Measurements from ENCODE around the gene NUBPL. TPM values are rescaled to one million over a fixed set of nuclear protein-coding genes. Genes with fewer than 3 reads are reported as not detected.
"Not testable (repeated sequence)": the region's sequence is repeated elsewhere in the genome, so short reads cannot be mapped to it uniquely, and the experiment has no call there.

NUBPL gene
- polyA plus RNA-seq, 1 of the 3 experiments (the other 2 are of a cell fraction): 4.0 TPM

DNA sequence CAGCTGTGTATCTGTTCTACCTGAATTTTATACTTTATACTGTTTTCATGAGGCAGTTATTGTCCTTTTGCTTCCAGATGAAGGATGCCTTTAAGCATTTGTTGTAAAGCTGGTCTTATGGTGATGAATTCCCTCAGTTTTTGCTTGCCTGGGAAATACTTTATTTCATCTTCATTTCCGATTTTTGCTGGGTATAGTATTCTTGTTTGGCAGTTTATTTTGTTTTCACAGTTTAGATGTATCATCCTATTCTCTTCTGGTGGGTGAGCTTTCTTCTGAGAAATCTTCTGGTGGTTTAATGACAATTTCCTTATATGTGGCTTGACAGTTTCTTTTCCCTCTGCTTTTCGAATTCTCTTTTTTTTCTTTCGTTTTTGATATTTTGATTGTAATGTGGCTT, 188.1 kb downstream of the NUBPL start:
- ChIA-PET CTCF (interaction anchor here (1.6 kb wide), 1 partner anchor 13 kb away, joined by 3 read pairs; no protein-coding TSS in a partner anchor), POLR2A (no interaction called here)
- 77% methylated on average over 3 of the region's 3 CpGs for WGBS (ENCODE audit: low lambda C conversion rate)
- H3K9me2 ChIP-seq: no peaks in the 10 kb centered on the region
- no peak for DNase-seq
- H4K20me1 ChIP-seq (ENCODE audit: insufficient read depth): no peaks in the 10 kb centered on the region
- H3K9ac ChIP-seq: no peak overlapping the region
- no peak overlapping the region for H2AFZ ChIP-seq (ENCODE audit: low read depth)
- H3F3A ChIP-seq (replicated peaks; ENCODE audit: insufficient read depth): no peaks in the 10 kb centered on the region
- H3K4me1 ChIP-seq (ENCODE audit: control insufficient read depth in 1 of 2, insufficient read depth in 2 of 2, low read depth in 1 of 2, low read length in 1 of 2): no peaks in the 10 kb centered on the region
- no peaks in the 10 kb centered on the region for H3K79me2 ChIP-seq (ENCODE audit: insufficient read depth)
- peaks cover 17% of the 10 kb centered on the region for H3K9me3 ChIP-seq
- H3K27ac ChIP-seq (ENCODE audit: low read depth in 2 of 2, low read length in 1 of 2): no peak overlapping the region
- no peaks in the 10 kb centered on the region for H3K36me3 ChIP-seq (replicated peaks in 1 of 2; ENCODE audit: control insufficient read depth in 1 of 2, insufficient read depth in 2 of 2, low read length in 1 of 2)
- TF ChIP-seq MXI1 (IDR thresholded peaks at IDR 0.05; ENCODE audit: low read depth, low read length) (no peak), GATA2 (CRISPR knock-in tag; IDR thresholded peaks at IDR 0.05) (no peak), SMC3 (IDR thresholded peaks at IDR 0.05; ENCODE audit: low read depth, low read length) (no peak), CHD2 (IDR thresholded peaks at IDR 0.05; ENCODE audit: low read length, partially characterized antibody) (no peak), RAD21 (IDR thresholded peaks at IDR 0.05; ENCODE audit: low read length) (no peak), FOXM1 (IDR thresholded peaks at IDR 0.05; ENCODE audit: low read depth) (no peak), RXRA (IDR thresholded peaks at IDR 0.05; ENCODE audit: borderline replicate concordance, low read depth) (no peak), TAF1 (IDR thresholded peaks at IDR 0.05; ENCODE audit: borderline replicate concordance, low read depth, low read length) (no peak)
- TF ChIP-seq, protein P1, sequence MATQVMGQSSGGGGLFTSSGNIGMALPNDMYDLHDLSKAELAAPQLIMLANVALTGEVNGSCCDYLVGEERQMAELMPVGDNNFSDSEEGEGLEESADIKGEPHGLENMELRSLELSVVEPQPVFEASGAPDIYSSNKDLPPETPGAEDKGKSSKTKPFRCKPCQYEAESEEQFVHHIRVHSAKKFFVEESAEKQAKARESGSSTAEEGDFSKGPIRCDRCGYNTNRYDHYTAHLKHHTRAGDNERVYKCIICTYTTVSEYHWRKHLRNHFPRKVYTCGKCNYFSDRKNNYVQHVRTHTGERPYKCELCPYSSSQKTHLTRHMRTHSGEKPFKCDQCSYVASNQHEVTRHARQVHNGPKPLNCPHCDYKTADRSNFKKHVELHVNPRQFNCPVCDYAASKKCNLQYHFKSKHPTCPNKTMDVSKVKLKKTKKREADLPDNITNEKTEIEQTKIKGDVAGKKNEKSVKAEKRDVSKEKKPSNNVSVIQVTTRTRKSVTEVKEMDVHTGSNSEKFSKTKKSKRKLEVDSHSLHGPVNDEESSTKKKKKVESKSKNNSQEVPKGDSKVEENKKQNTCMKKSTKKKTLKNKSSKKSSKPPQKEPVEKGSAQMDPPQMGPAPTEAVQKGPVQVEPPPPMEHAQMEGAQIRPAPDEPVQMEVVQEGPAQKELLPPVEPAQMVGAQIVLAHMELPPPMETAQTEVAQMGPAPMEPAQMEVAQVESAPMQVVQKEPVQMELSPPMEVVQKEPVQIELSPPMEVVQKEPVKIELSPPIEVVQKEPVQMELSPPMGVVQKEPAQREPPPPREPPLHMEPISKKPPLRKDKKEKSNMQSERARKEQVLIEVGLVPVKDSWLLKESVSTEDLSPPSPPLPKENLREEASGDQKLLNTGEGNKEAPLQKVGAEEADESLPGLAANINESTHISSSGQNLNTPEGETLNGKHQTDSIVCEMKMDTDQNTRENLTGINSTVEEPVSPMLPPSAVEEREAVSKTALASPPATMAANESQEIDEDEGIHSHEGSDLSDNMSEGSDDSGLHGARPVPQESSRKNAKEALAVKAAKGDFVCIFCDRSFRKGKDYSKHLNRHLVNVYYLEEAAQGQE (IDR thresholded peaks at IDR 0.05; ENCODE audit: low read depth, low read length): no peak
- TF ChIP-seq, protein P2, sequence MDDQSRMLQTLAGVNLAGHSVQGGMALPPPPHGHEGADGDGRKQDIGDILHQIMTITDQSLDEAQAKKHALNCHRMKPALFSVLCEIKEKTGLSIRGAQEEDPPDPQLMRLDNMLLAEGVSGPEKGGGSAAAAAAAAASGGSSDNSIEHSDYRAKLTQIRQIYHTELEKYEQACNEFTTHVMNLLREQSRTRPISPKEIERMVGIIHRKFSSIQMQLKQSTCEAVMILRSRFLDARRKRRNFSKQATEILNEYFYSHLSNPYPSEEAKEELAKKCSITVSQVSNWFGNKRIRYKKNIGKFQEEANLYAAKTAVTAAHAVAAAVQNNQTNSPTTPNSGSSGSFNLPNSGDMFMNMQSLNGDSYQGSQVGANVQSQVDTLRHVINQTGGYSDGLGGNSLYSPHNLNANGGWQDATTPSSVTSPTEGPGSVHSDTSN (IDR thresholded peaks at IDR 0.05): no peak
- TF ChIP-seq, protein P3, sequence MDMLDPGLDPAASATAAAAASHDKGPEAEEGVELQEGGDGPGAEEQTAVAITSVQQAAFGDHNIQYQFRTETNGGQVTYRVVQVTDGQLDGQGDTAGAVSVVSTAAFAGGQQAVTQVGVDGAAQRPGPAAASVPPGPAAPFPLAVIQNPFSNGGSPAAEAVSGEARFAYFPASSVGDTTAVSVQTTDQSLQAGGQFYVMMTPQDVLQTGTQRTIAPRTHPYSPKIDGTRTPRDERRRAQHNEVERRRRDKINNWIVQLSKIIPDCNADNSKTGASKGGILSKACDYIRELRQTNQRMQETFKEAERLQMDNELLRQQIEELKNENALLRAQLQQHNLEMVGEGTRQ (IDR thresholded peaks at IDR 0.05; ENCODE audit: borderline replicate concordance, low read depth, low read length): no peak
- TF ChIP-seq, protein P4, sequence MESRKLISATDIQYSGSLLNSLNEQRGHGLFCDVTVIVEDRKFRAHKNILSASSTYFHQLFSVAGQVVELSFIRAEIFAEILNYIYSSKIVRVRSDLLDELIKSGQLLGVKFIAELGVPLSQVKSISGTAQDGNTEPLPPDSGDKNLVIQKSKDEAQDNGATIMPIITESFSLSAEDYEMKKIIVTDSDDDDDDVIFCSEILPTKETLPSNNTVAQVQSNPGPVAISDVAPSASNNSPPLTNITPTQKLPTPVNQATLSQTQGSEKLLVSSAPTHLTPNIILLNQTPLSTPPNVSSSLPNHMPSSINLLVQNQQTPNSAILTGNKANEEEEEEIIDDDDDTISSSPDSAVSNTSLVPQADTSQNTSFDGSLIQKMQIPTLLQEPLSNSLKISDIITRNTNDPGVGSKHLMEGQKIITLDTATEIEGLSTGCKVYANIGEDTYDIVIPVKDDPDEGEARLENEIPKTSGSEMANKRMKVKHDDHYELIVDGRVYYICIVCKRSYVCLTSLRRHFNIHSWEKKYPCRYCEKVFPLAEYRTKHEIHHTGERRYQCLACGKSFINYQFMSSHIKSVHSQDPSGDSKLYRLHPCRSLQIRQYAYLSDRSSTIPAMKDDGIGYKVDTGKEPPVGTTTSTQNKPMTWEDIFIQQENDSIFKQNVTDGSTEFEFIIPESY (IDR thresholded peaks at IDR 0.05; ENCODE audit: borderline replicate concordance, low read depth): no peak
- H3K4me3 ChIP-seq (ENCODE audit: low read depth in 2 of 2, low read length in 1 of 2): no peak overlapping the region
- no peak overlapping the region for H3K4me2 ChIP-seq
- H3K27me3 ChIP-seq (ENCODE audit: insufficient read depth): no peaks in the 10 kb centered on the region

DNA sequence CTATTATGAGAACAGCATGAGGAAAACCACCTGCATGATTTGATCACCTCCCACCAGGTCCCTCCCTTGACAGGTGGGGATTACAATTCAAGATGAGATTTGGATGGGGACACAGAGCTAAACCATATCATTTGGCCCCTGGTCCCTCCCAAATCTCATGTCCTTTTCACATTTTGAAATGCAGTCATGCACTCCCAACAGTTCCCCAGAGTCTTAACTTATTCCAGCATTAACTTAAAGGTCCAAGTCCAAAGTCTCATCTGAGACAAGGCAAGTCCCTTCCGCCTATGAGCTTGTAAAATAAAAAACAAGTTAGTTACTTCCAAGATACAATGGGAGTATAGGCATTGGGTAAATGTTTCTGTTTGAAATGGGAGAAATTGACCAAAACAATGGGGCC, 189.8 kb downstream of the NUBPL start:
- H3F3A ChIP-seq (replicated peaks; ENCODE audit: insufficient read depth); H3K27me3 ChIP-seq (ENCODE audit: insufficient read depth); H3K9me2 ChIP-seq; H3K4me1 ChIP-seq (ENCODE audit: control insufficient read depth in 1 of 2, insufficient read depth in 2 of 2, low read depth in 1 of 2, low read length in 1 of 2); H3K4me2 ChIP-seq; H3K79me2 ChIP-seq (ENCODE audit: insufficient read depth); DNase-seq; CTCF ChIA-PET; H2AFZ ChIP-seq (ENCODE audit: low read depth); H4K20me1 ChIP-seq (ENCODE audit: insufficient read depth); H3K36me3 ChIP-seq (replicated peaks in 1 of 2; ENCODE audit: control insufficient read depth in 1 of 2, insufficient read depth in 2 of 2, low read length in 1 of 2); H3K9ac ChIP-seq; H3K4me3 ChIP-seq (ENCODE audit: low read depth in 2 of 2, low read length in 1 of 2); H3K27ac ChIP-seq (ENCODE audit: low read depth in 2 of 2, low read length in 1 of 2); POLR2A ChIA-PET: not testable (repeated sequence)
- WGBS (ENCODE audit: low lambda C conversion rate): 61% methylated on average over 1 of the region's 1 CpG
- peaks cover 15% of the 10 kb centered on the region for H3K9me3 ChIP-seq
